Smooth muscle cell of the brain vasculature (primary cell): Measurements from ENCODE around the gene PAQR4.

Experiments used
- DNase-seq: peaks from one replicate; pipeline ENCODE4 v3.0.0-alpha.2; 2012; ENCODE audit warnings: low read depth, low spot score

Gene PAQR4

DNA sequence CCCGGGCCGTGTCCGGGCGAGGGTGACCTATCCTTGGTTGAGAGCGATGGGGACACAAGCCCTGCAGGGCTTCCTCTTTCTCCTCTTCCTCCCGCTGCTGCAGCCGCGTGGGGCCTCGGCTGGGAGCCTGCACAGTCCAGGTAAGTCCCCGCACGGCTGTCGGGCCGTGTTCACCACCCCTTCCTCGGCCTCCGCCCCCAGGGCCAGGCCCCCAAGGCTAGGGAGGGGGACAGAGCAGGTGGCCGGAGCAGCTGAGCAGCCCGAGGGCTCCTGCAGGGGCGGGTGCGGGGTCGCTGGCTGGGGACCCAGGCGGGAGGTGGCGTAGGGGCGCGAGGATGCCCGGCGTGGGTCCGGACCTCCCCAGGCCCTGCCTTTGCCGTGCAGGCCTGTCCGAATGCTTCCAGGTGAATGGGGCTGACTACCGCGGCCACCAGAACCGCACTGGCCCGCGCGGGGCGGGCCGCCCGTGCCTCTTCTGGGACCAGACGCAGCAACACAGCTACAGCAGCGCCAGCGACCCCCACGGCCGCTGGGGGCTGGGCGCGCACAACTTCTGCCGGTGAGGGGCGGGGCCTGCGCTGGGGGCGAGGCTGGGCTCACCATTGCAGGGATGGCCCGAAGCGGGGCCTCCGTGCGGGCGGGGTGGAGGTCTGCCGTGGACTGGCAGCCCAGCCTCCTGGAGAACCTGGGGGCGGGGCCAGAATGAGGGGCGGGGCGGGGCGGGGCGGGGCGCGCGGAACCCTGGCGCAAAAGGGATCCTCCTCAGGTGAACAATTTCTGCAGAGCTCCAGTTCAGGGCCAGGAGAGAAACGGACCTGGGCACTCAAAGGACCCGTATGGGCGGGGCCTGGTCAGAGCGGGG, 4.4 kb upstream of the PAQR4 start:
- DNase-seq: no peak

- DNase-seq: no peak
These were observed 2.9 kb upstream of the PAQR4 start for GRCh38 chr16:2966043-2966807.

DNA sequence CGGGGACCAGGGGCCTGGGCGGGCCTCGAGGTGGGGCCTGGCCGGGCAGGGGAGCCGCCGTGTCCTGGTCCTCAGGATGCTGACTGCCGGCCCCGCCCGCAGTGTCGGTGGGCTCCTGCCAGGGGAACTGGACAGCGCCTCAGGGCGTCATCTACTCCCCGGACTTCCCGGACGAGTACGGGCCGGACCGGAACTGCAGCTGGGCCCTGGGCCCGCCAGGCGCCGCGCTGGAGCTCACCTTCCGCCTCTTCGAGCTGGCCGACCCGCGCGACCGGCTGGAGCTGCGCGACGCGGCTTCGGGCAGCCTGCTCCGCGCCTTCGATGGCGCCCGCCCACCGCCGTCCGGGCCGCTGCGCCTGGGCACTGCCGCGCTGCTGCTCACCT, 2.3 kb upstream of the PAQR4 start:
- DNase-seq: no peak

- no peak for DNase-seq
These were observed 1.9 kb upstream of the PAQR4 start for GRCh38 chr16:2967211-2967631.

DNA sequence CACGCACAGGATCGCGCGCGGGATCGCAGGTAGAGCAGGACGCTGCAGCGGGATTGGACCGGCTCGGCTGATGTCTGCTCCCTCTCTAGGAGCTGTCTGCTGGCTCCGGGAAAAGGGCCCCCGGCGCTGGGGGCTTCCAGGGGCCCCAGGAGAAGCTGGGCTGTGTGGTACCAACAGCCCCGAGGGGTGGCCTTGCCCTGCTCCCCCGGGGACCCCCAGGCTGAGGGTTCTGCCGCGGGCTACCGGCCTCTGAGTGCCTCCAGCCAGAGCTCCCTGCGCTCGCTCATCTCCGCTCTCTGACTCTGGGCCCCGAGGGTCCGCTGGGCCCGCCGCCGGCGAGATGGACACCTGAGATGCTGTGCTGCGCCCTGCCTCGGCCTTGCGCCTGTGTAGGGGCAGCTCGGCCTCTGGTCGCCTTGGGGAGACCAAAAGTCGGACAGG, 1.4 kb upstream of the PAQR4 start:
- DNase-seq: no peak

- no peak for DNase-seq
These were observed 795 bp upstream of the PAQR4 start for GRCh38 chr16:2968368-2968737.

DNA sequence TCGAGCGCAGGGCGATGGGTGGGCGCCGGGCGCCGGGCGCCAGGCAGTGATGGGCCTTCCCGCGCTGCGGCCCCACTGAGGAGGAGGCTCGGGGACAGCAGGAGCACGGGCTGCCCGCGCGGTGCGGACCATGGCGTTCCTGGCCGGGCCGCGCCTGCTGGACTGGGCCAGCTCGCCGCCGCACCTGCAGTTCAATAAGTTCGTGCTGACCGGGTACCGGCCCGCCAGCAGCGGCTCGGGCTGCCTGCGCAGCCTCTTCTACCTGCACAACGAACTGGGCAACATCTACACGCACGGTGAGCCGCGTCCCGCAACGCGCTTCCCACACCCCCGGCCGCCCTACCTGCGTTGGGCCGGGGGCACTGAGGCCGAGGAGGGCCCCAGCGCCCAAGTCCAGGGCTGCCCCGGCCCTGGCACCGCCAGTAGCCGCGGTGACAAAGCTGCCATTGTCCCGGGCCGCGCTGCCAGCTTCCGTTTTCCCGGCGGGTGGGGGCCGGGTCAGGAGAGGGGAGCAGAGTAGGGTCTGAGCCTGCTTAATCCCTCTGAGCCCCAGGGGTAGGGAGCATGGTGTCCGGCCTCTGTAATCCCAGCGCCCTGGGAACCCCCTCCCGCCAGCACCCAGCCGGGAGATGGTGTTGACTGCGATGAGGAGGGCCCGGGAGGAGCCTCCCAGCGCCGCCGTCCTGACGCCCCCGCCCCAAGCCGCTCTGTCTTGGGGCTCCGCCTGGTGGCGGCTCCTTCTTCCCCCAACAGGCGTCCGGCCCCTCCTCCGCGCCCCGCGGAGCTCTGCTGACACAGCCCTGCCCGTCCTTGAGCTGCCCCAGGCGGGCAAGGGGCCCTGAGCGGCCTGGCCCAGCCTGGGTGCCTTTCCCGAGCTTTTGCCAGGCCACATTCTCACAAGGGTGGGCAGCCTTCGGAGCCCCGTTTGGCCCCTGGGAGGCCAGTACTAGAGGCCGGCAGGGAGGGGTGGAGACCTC, 685 bp downstream of the PAQR4 start:
- DNase-seq: no peak

- DNase-seq: no peak
These were observed 1.4 kb downstream of the PAQR4 start for GRCh38 chr16:2970563-2970962.

DNA sequence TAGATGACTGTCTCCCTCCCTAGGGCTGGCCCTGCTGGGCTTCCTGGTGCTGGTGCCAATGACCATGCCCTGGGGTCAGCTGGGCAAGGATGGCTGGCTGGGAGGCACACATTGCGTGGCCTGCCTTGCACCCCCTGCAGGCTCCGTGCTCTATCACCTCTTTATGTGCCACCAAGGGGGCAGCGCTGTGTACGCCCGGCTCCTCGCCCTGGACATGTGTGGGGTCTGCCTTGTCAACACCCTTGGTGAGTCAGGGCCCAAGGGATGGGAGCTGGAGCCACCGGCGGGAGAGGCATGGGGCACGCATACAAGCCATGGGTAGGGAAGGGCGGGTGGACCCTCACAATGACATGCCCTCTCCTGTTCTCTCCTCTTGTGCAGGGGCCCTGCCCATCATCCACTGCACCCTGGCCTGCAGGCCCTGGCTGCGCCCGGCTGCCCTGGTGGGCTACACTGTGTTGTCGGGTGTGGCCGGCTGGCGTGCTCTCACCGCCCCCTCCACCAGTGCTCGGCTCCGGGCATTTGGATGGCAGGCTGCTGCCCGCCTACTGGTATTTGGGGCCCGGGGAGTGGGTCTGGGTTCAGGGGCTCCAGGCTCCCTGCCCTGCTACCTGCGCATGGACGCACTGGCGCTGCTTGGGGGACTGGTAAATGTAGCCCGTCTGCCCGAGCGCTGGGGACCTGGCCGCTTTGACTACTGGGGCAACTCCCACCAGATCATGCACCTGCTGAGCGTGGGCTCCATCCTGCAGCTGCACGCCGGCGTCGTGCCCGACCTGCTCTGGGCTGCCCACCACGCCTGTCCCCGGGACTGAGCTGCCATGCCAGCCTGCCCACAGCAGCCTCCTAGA, 2.2 kb downstream of the PAQR4 start:
- no peak for DNase-seq

DNA sequence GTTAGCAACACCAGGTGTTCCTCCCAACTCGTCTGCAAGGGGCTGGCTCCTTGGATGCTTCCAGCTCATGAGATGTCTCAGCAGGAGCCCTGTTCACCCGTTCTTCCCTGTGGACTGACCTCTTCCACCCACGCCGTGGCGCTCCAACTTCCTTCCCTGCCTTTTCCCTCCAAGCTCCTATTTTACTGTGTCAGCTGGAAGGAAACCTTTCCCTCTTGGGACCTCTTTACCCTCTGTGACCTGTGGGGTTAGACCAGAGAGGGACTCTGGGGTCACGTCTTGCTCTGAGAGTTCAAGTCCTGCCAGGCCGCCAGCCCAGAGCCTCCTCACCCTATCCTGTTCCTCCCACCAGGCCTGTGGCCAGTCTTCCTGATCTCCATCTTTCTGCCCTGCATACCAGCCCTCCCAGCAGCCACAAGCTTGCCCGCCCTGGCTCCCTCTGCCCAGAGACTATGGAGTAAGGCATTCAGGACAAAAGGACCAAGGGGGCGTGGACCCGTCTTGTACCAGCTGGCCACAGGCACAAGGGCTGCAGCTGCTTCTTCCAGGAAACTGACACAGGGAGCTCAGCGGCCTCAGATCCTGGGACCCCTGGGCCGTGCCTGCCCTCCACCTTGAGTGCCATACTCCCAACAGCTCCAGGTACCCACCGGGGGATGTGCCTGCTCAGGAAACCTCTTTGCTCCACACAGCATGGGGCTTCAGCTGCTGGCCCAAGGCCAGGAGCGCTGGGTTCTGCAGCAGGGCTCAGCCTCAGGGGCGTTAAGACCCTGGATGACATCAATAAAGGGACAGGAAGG, 3.0 kb downstream of the PAQR4 start:
- DNase-seq: no peak

DNA sequence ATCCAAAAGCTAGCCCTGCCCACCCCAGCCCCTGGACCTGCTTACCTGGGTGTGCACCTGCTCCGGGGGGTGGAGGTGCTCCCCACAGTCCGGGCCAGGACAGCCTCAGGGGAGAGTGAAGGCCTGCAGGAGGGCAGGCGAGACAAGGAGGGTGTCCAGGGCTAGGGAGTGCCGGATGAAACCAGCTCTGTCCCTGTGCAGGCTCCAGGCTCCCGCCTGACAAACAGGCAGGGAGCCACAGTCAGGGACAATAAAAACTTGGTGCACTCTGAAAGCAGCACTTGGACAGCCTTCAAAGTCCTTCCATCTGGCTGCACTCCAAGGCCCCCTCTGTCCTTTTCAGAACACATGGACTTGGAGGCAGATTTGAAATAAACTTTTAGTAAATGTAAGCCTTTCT, 3.9 kb downstream of the PAQR4 start:
- no peak for DNase-seq

DNA sequence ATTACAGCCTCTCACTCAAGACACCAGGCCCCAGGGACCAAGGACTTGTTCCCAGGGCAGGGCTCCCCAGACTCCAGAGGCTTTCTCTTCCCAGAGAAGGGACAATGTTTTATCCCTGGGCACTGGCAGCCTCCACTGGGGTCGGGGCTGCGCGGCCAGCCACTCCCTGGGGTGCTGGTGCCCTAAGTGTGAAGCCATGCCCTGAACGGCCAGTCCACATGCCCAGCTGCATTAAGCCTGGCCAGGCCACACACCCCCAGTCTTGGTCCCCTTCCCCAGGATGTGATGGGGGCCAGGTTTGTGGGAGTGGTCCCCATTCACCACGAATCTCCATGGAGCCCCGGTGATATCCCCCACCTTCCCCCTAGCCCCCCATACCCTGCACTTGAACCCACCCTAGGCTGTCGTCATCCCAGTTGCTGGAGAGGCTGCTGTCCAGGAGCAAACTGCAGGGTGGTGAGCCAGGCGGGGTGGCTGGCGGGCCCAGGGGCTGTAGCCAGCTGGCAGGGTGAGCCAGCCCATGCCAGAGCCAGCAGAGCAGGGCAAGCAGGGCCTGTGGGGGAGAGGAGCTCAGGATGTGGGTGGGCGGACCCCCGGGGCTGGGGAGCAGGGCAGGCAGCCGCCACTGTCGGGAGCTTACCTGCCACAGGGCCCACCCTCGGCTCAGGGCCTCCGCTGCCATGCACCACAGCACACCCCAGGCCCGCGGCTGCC, 4.6 kb downstream of the PAQR4 start:
- no peak for DNase-seq

- DNase-seq: no peak
These were observed 5.3 kb downstream of the PAQR4 start for GRCh38 chr16:2974319-2975056.

DNA sequence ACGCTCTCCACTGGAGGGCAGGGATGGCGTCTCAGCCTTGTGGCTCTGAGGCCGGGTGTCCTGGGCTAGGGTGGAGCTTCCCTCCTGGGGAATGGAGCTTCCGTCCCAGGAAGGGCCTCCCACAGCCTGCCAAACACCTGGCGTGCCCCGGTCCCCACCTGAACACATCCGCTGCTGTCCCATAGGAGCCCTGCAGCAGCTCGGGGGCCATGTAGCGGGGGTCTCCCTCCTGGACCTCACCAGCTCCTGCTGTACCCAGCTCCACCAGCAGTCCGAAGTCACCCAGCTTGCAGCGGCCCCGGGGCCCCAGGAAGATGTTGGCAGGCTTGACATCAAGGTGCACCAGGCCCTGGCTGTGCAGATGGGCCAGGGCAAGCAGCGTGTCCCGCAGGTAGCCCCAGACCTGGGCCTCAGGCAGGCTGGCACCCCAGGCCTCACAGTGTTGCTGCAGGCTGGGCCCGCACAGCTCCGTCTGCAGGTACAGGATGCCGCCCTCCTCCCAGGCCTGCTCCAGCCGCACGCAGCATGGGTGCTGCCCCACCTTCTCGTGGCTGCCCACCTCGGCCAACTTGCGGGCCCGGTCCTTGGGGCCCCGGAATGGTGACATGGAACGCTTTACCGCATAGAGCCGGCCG, 6.1 kb downstream of the PAQR4 start:
- DNase-seq: no peak

DNA sequence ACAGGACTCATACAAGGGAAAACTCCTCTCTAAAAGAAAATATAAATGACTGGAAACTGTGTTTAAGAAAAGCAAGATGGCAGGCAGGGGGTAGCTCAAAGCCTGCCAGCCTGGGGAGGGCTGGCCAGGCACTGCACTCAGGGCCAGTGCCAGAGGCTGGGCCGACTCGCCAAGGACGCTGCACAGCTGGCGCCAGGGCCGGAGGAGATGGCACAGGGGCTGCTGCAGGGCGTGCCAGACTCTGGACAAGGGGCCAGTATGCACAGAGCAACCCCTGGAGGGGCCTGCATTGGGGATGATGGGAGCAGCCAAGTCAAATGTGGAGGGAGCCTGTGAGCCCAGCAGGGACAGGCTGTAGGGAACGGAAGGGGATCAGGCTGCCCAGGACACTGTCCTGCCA, 7.1 kb downstream of the PAQR4 start:
- no peak for DNase-seq

DNA sequence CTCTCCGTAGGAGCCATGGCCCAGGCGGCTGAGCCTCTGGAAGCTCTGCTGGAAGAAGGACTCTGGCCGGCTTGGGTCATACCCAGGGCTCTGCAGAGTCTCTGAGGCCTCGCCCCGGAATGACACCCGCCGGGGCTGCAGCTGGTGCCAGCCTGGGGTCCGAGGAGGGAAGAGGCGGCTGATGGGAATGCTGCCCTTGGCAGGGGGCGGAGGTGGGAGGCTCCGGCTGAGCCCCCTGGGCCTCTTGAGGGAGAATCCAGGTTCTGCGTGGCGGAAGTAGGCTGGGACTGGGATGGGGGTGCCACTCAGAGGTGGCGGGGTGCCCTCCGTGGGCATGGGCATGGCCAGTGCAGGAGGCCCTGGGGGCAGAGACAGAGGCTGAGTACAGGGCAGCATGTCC, 7.5 kb downstream of the PAQR4 start:
- no peak for DNase-seq

GRCh38 chr16:2977440-2977839, 8.3 kb downstream of the PAQR4 start:
- DNase-seq: no peak

GRCh38 chr16:2979669-2980226, 10.6 kb downstream of the PAQR4 start:
- DNase-seq: no peak
